Left renal cortex interstitium (tissue), 4 donors: ENCODE measurements around the gene CCND2. TPM values are rescaled to one million over a fixed set of nuclear protein-coding genes. Genes with fewer than 3 reads are reported as not detected.

Source experiments
- polyA plus RNA-seq, 4 donors: library from polyadenylated mRNA; unstranded; fragments of 120-200 nt; gene quantifications; one replicate each; pipeline ENCODE4 v1.2.1, GENCODE V29; 2013; ENCODE audit not compliant: insufficient read length in 4 of 4

Gene CCND2
- polyA plus RNA-seq, 4 donors, result 47.6 to 65.4 (median 56.9) TPM

Other genes with a start within 250 kb of the CCND2 start
- gene TIGAR, start 47.5 kb downstream of the CCND2 start, polyA plus RNA-seq, result 1 to 10 TPM; 6.9 to 8.4 (median 7.4) TPM
- gene FGF23, start 106.0 kb downstream of the CCND2 start, polyA plus RNA-seq, result under 1 TPM in 3 of 4 donors, not detected in 1; 0.04 to 0.06 (median 0.06) TPM
- gene FGF6, start 172.1 kb downstream of the CCND2 start, polyA plus RNA-seq, result not detected